Endothelial cell of umbilical vein (primary cell): ENCODE measurements around the gene SCIN. TPM values are rescaled to one million over a fixed set of nuclear protein-coding genes. Genes with fewer than 3 reads are reported as not detected.

Source experiments
- BruUV-seq: library from RNA; stranded (reverse); fragments of 400-500 nt; replicated peaks from 2 replicates; lab custom pipeline; 2021; lab: Mats Ljungman, UMichigan
- CTCF ChIA-PET: fragments of 300-600, 350-600 bp; sonication (Branson Sonifier 250); formaldehyde crosslinking; loops from one replicate; lab custom pipeline; 2021; ENCODE audit warnings: antibody characterized with exemption, inconsistent platforms; lab: Charles Lee
- POLR2A ChIA-PET: fragments of 300-600, 350-600 bp; sonication (Branson Sonifier 250); formaldehyde crosslinking; loops from one replicate; lab custom pipeline; 2021; ENCODE audit warnings: antibody characterized with exemption, inconsistent platforms; lab: Charles Lee
- DNase-seq: peaks from one replicate; pipeline ENCODE4 v3.0.0-alpha.2; 2011; ENCODE audit warnings: low read depth, low spot score
- FAIRE-seq: peaks from 2 replicates; lab custom pipeline; 2011; peaks lifted over from hg19 to GRCh38; lab: Jason Lieb, UNC
- H2AFZ ChIP-seq: 2 replicates; pipeline ENCODE4 v1.6.0; 2012; ENCODE audit warnings: low read depth, low read length, control low read depth, inconsistent platforms
- H3K27ac ChIP-seq: 2 replicates; pipeline ENCODE4 v1.5.1; 2011; ENCODE audit warnings: low read depth, mild to moderate bottlenecking, control low read depth, low read length, moderate library complexity; ENCODE audit not compliant: insufficient read depth
- H3K27me3 ChIP-seq, 2 experiments: 2 replicates each; pipeline versions ENCODE4 v1.6.0 to v1.6.1; 2011; ENCODE audit warnings: low read length in 2 of 2, mixed read lengths in 1 of 2; ENCODE audit not compliant: control insufficient read depth in 2 of 2, insufficient read depth in 2 of 2
- H3K36me3 ChIP-seq, 2 experiments: 2 replicates in 1 of 2; 3 replicates in 1 of 2; pipeline ENCODE4 v1.5.1; 2011; ENCODE audit warnings: low read length in 2 of 2, mild to moderate bottlenecking in 1 of 2, moderate library complexity in 1 of 2; ENCODE audit not compliant: control insufficient read depth in 2 of 2, insufficient read depth in 2 of 2; ENCODE audit errors: extremely low read depth in 1 of 2
- H3K4me1 ChIP-seq: 3 replicates; pipeline ENCODE4 v1.5.1; 2011; ENCODE audit warnings: mild to moderate bottlenecking, low read length; ENCODE audit not compliant: control insufficient read depth, insufficient read depth; ENCODE audit errors: extremely low read depth
- H3K4me2 ChIP-seq: 2 replicates; pipeline ENCODE4 v1.6.1; 2011; ENCODE audit warnings: low read length, control low read depth, mixed read lengths; ENCODE audit not compliant: insufficient read depth
- H3K4me3 ChIP-seq, 3 experiments: fragments of 200-600 bp in 1 of 3; sonication (generic), shearing (Covaris generic) in 1 of 3; replicated peaks in 1 of 3; 2 replicates each; pipeline ENCODE4 v1.5.1; 2011 to 2016; ENCODE audit warnings: control low read depth in 3 of 3, low read length in 3 of 3, mild to moderate bottlenecking in 2 of 3, inconsistent platforms in 1 of 3, low read depth in 1 of 3, moderate library complexity in 1 of 3; ENCODE audit not compliant: insufficient read depth in 1 of 3
- H3K79me2 ChIP-seq: 2 replicates; pipeline ENCODE4 v1.6.0; 2012; ENCODE audit warnings: low read length, inconsistent platforms; ENCODE audit not compliant: control insufficient read depth, insufficient read depth
- H3K9ac ChIP-seq: replicated peaks from 2 replicates; pipeline ENCODE3; 2011; ENCODE audit warnings: low read length, control low read depth; ENCODE audit not compliant: insufficient read depth; ENCODE audit errors: extremely low read depth
- H3K9me1 ChIP-seq: replicated peaks from 3 replicates; pipeline ENCODE4 v1.6.0; 2011; ENCODE audit warnings: mild to moderate bottlenecking, low read length; ENCODE audit not compliant: control insufficient read depth, insufficient read depth; ENCODE audit errors: extremely low read depth
- H3K9me3 ChIP-seq: replicated peaks from 2 replicates; pipeline ENCODE4 v1.5.1; 2012; ENCODE audit warnings: low read length, inconsistent platforms; ENCODE audit not compliant: control insufficient read depth, insufficient read depth
- H4K20me1 ChIP-seq: replicated peaks from 2 replicates; pipeline ENCODE3; 2011; ENCODE audit warnings: mild to moderate bottlenecking, low read length; ENCODE audit not compliant: control insufficient read depth, insufficient read depth; ENCODE audit errors: extremely low read depth
- CTCF ChIP-seq, 2 donors: IDR thresholded peaks; 1 replicate in 1 of 2; 2 replicates in 1 of 2; pipeline ENCODE4 v1.5.1; 2011; ENCODE audit warnings: low read length in 2 of 2, mild to moderate bottlenecking in 2 of 2, moderate library complexity in 2 of 2, control low read depth in 1 of 2, inconsistent platforms in 1 of 2, low read depth in 1 of 2; ENCODE audit not compliant: insufficient read depth in 1 of 2; ENCODE audit errors: extremely low read depth in 1 of 2
- EZH2 ChIP-seq: IDR thresholded peaks from 2 replicates; pipeline ENCODE4 v1.6.1; 2012; ENCODE audit warnings: borderline replicate concordance, low read depth, mild to moderate bottlenecking, moderate library complexity, low read length, inconsistent platforms; ENCODE audit not compliant: severe bottlenecking
- FOS ChIP-seq: IDR thresholded peaks from 2 replicates; pipeline ENCODE4 v1.6.1; 2011; ENCODE audit warnings: mild to moderate bottlenecking, low read length, moderate library complexity, borderline replicate concordance; ENCODE audit not compliant: insufficient read depth
- GATA2 ChIP-seq: IDR thresholded peaks from 2 replicates; pipeline ENCODE4 v1.7.0; 2011; ENCODE audit warnings: low read depth, mild to moderate bottlenecking, moderate library complexity, mixed read lengths, low read length; ENCODE audit not compliant: insufficient read length, insufficient read depth
- JUN ChIP-seq: IDR thresholded peaks from 2 replicates; pipeline ENCODE4 v1.6.1; 2011; ENCODE audit warnings: borderline replicate concordance, low read depth; ENCODE audit not compliant: insufficient read length, insufficient read depth
- MAX ChIP-seq: IDR thresholded peaks from 2 replicates; pipeline ENCODE4 v1.6.1; 2011; ENCODE audit not compliant: insufficient read depth, insufficient read length
- MYC ChIP-seq: IDR thresholded peaks from one replicate; pipeline ENCODE4 v1.6.1; 2011; ENCODE audit warnings: mild to moderate bottlenecking, low read depth, low read length
- POLR2A ChIP-seq: IDR thresholded peaks from 2 replicates; pipeline ENCODE4 v1.6.1; 2012; ENCODE audit warnings: low read depth, mild to moderate bottlenecking, control low read depth, low read length
- POLR2AphosphoS5 ChIP-seq: IDR thresholded peaks from 2 replicates; pipeline ENCODE4 v1.6.1; 2012; ENCODE audit warnings: low read depth, mild to moderate bottlenecking, control low read depth, low read length, moderate library complexity; ENCODE audit not compliant: insufficient read depth
- dilution Hi-C: fragments of 300-500 bp; cut with MboI; formaldehyde crosslinking; loops from one replicate; pipeline ENCODE4 v1.15.0; 2019; ENCODE audit warnings: low sequenced_read_pairs; ENCODE audit not compliant: extremely low pct_ligation_motif_present
- intact Hi-C: fragments of 100-400 bp; cut with micrococcal nuclease; formaldehyde crosslinking; loops from one replicate; pipeline ENCODE4 v1.10.0; 2022
- polyA plus RNA-seq, 4 experiments: library from polyadenylated mRNA; depleted of rRNA in 3 of 4; stranded (reverse) in 3 of 4; unstranded in 1 of 4; fragments of >200 nt; gene quantifications; 2 replicates each; pipeline versions ENCODE4 v1.2.1 to v1.2.3, GENCODE V29; 2011 to 2012; ENCODE audit warnings: missing spikeins in 1 of 4
- total RNA-seq: library from RNA; stranded (reverse); gene quantifications from 2 replicates; pipeline ENCODE4 v1.2.3, GENCODE V29; 2021

SCIN gene
- total and polyA plus RNA-seq, 2 donors (not counting 3 experiments of a cell fraction or from before 2014, with no cell fraction given) = 0.07 to 0.69 TPM

- no peaks in the 10 kb centered on the region for H3K79me2 ChIP-seq
- no peak overlapping the region for H3K9ac ChIP-seq
- no peaks in the 10 kb centered on the region for H3K9me1 ChIP-seq
- no peak for DNase-seq
- intact Hi-C loops (no loop called here), dilution Hi-C loops (no loop called here)
- no peak overlapping the region for H3K4me2 ChIP-seq
- TF ChIP-seq MYC = no peak
- TF ChIP-seq GATA2 = no peak
- TF ChIP-seq CTCF (IDR thresholded peaks at IDR 0.05; ENCODE audit: extremely low read depth in 1 of 2, insufficient read depth in 1 of 2, low read depth in 1 of 2, low read length in 2 of 2) = no peak
- TF ChIP-seq MAX = no peak
- TF ChIP-seq FOS = no peak
- TF ChIP-seq POLR2A = no peak
- TF ChIP-seq POLR2AphosphoS5 = no peak
- TF ChIP-seq EZH2 = no peak
- TF ChIP-seq JUN = no peak
- no peak overlapping the region for H3K27ac ChIP-seq
- H3K27me3 ChIP-seq = peaks cover 0 to 1% of the 10 kb centered on the region in 2 experiments
- H3K4me3 ChIP-seq = no peak overlapping the region
- no peaks in the 10 kb centered on the region for H3K9me3 ChIP-seq
- no peaks in the 10 kb centered on the region for H3K36me3 ChIP-seq
- no peaks in the 10 kb centered on the region for H4K20me1 ChIP-seq
- no peak for FAIRE-seq
- BruUV-seq = no TSS peak
- ChIA-PET POLR2A (no interaction called here), CTCF (interaction anchor here (1.1 to 1.3 kb wide), 2 partner anchors 31 to 94 kb away, joined by 3 read pairs; no protein-coding TSS in a partner anchor)
- H2AFZ ChIP-seq = no peak overlapping the region
- no peaks in the 10 kb centered on the region for H3K4me1 ChIP-seq
Measured at GRCh38 chr7:12670000-12670729, 99.6 kb downstream of the SCIN start.
